ENCODE results near the gene GTPBP2.

GTPBP2 gene

DNA sequence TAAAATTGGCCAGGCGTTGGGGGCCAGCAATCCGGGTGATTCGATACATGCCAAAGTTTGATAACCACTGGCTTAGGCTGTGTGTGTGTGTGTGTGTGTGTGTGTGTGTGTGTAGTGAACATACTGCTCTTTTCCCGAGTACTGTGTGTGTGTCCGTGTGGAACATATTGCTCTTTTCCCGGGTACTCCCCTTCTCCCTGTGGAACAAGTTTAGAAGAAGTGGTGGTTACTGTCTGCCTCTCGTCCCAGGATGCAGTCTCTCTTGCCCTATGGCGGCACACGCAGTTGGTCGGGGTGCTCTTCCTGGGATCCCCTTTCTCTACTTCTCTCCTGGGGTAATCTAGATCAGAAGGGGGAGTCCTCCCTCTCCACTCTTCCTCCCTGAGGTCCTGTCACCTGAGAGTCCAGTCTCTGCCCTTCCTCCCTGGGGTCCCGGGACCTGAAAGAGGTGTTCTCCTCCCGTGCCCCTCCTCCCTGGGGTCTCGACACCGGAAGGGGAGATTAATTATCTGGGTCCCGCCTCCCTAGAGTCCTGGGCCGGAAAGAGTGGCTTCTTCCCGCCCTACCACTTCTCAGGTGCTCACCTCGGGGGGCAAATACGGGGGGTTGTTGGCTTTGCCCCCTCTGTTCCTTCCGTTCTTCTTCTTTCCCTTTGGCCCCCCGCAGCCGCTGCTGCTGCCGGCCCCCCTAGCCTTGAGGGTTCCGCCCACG is 516 bp downstream of the GTPBP2 start (continued):
- TF ChIP-seq, protein P1, sequence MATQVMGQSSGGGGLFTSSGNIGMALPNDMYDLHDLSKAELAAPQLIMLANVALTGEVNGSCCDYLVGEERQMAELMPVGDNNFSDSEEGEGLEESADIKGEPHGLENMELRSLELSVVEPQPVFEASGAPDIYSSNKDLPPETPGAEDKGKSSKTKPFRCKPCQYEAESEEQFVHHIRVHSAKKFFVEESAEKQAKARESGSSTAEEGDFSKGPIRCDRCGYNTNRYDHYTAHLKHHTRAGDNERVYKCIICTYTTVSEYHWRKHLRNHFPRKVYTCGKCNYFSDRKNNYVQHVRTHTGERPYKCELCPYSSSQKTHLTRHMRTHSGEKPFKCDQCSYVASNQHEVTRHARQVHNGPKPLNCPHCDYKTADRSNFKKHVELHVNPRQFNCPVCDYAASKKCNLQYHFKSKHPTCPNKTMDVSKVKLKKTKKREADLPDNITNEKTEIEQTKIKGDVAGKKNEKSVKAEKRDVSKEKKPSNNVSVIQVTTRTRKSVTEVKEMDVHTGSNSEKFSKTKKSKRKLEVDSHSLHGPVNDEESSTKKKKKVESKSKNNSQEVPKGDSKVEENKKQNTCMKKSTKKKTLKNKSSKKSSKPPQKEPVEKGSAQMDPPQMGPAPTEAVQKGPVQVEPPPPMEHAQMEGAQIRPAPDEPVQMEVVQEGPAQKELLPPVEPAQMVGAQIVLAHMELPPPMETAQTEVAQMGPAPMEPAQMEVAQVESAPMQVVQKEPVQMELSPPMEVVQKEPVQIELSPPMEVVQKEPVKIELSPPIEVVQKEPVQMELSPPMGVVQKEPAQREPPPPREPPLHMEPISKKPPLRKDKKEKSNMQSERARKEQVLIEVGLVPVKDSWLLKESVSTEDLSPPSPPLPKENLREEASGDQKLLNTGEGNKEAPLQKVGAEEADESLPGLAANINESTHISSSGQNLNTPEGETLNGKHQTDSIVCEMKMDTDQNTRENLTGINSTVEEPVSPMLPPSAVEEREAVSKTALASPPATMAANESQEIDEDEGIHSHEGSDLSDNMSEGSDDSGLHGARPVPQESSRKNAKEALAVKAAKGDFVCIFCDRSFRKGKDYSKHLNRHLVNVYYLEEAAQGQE (tag by site-specific recombination; IDR thresholded peaks at IDR 0.05) = no peak
- TF ChIP-seq, protein P2, sequence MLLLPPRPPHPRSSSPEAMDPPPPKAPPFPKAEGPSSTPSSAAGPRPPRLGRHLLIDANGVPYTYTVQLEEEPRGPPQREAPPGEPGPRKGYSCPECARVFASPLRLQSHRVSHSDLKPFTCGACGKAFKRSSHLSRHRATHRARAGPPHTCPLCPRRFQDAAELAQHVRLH (tag by site-specific recombination; IDR thresholded peaks at IDR 0.05) = no peak
- TF ChIP-seq ZBTB7A (tag by site-specific recombination; IDR thresholded peaks at IDR 0.05; ENCODE audit: low read depth) = peak; percentile 55; the same call in 1 of the 2 replicates
- TF ChIP-seq ZNF549 (tag by site-specific recombination; IDR thresholded peaks at IDR 0.05) = no peak
- no peak; the same call in 1 of the 2 replicates for TF ChIP-seq ZNF561 (tag by site-specific recombination; IDR thresholded peaks at IDR 0.05; ENCODE audit: borderline replicate concordance)
- TF ChIP-seq ZNF624 (tag by site-specific recombination; IDR thresholded peaks at IDR 0.05) = no peak
- TF ChIP-seq ZNF311 (tag by site-specific recombination; IDR thresholded peaks at IDR 0.05; ENCODE audit: borderline replicate concordance) = no peak
- TF ChIP-seq ZNF692 (tag by site-specific recombination; IDR thresholded peaks at IDR 0.05) = 0 out of 2 replicates have a peak, but pooled peaks have one; percentile 32
- no peak for TF ChIP-seq BCL11B (tag by site-specific recombination; IDR thresholded peaks at IDR 0.05; ENCODE audit: low read depth)
- TF ChIP-seq ZNF169 (tag by site-specific recombination; IDR thresholded peaks at IDR 0.05) = no peak
- TF ChIP-seq ZNF26 (tag by site-specific recombination; IDR thresholded peaks at IDR 0.05) = no peak
- TF ChIP-seq ZNF521 (tag by site-specific recombination; IDR thresholded peaks at IDR 0.05) = no peak
- TF ChIP-seq ZNF707 (tag by site-specific recombination; IDR thresholded peaks at IDR 0.05) = no peak
- no peak for TF ChIP-seq HOXD13 (CRISPR knock-in tag; IDR thresholded peaks at IDR 0.05; ENCODE audit: borderline replicate concordance)
- TF ChIP-seq, protein P3, sequence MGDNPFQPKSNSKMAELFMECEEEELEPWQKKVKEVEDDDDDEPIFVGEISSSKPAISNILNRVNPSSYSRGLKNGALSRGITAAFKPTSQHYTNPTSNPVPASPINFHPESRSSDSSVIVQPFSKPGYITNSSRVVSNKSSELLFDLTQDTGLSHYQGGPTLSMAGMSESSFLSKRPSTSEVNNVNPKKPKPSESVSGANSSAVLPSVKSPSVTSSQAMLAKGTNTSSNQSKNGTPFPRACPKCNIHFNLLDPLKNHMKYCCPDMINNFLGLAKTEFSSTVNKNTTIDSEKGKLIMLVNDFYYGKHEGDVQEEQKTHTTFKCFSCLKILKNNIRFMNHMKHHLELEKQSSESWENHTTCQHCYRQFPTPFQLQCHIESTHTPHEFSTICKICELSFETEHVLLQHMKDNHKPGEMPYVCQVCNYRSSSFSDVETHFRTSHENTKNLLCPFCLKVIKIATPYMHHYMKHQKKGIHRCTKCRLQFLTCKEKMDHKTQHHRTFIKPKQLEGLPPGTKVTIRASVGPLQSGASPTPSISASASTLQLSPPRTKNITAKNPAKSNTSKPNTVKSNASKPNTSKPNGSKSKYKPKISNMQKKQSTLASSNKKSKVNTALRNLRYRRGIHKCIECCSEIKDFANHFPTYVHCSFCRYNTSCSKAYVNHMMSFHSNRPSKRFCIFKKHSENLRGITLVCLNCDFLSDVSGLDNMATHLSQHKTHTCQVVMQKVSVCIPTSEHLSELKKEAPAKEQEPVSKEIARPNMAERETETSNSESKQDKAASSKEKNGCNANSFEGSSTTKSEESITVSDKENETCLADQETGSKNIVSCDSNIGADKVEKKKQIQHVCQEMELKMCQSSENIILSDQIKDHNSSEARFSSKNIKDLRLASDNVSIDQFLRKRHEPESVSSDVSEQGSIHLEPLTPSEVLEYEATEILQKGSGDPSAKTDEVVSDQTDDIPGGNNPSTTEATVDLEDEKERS (tag by site-specific recombination; IDR thresholded peaks at IDR 0.05) = no peak
- TF ChIP-seq ZNF629 (tag by site-specific recombination; IDR thresholded peaks at IDR 0.05) = no peak
- no peak for TF ChIP-seq ZNF10 (tag by site-specific recombination; IDR thresholded peaks at IDR 0.05)
- TF ChIP-seq PRDM10 (tag by site-specific recombination; IDR thresholded peaks at IDR 0.05) = peak; percentile 75
- TF ChIP-seq ZNF121 (tag by site-specific recombination; IDR thresholded peaks at IDR 0.05) = no peak
- TF ChIP-seq, protein P4, sequence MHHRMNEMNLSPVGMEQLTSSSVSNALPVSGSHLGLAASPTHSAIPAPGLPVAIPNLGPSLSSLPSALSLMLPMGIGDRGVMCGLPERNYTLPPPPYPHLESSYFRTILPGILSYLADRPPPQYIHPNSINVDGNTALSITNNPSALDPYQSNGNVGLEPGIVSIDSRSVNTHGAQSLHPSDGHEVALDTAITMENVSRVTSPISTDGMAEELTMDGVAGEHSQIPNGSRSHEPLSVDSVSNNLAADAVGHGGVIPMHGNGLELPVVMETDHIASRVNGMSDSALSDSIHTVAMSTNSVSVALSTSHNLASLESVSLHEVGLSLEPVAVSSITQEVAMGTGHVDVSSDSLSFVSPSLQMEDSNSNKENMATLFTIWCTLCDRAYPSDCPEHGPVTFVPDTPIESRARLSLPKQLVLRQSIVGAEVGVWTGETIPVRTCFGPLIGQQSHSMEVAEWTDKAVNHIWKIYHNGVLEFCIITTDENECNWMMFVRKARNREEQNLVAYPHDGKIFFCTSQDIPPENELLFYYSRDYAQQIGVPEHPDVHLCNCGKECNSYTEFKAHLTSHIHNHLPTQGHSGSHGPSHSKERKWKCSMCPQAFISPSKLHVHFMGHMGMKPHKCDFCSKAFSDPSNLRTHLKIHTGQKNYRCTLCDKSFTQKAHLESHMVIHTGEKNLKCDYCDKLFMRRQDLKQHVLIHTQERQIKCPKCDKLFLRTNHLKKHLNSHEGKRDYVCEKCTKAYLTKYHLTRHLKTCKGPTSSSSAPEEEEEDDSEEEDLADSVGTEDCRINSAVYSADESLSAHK (tag by site-specific recombination; IDR thresholded peaks at IDR 0.05) = no peak
